Activated CD4-positive, alpha-beta memory T cell treated with anti-CD3 and anti-CD28 coated beads, Interleukin-2, amount 10 ng/mL, durations not matched to agents 7 days and 5 days (primary cell): ENCODE measurements around the gene THBD. TPM values are rescaled to one million over a fixed set of nuclear protein-coding genes. Genes with fewer than 3 reads are reported as not detected.
A peak's percentile ranks its signal among the peaks of the same experiment; 100 is the strongest.

Experiments
- CTCF ChIA-PET: fragments of 350-600 bp; sonication (Branson Sonifier 250); formaldehyde crosslinking; loops from one replicate; lab custom pipeline; 2021; ENCODE audit warnings: antibody characterized with exemption, inconsistent platforms; lab: Charles Lee
- POLR2A ChIA-PET: fragments of 350-600 bp; sonication (Branson Sonifier 250); formaldehyde crosslinking; loops from one replicate; lab custom pipeline; 2021; ENCODE audit warnings: antibody characterized with exemption; lab: Charles Lee
- DNase-seq: peaks from one replicate; pipeline ENCODE4 v3.0.0-alpha.2; 2020
- H3K27ac Mint-ChIP-seq: one replicate; pipeline ENCODE4 v1.8.0; 2021; ENCODE audit warnings: mild to moderate bottlenecking, mixed read lengths
- H3K27me3 Mint-ChIP-seq: one replicate; pipeline ENCODE4 v1.8.0; 2021; ENCODE audit warnings: mixed read lengths
- H3K36me3 Mint-ChIP-seq: one replicate; pipeline ENCODE4 v1.8.0; 2021; ENCODE audit warnings: low read depth, mixed read lengths
- H3K4me1 Mint-ChIP-seq: one replicate; pipeline ENCODE4 v1.8.0; 2021; ENCODE audit warnings: mixed read lengths
- H3K4me3 Mint-ChIP-seq: one replicate; pipeline ENCODE4 v1.8.0; 2021; ENCODE audit warnings: mild to moderate bottlenecking, mixed read lengths
- H3K9me3 Mint-ChIP-seq: one replicate; pipeline ENCODE4 v1.8.0; 2021; ENCODE audit warnings: mixed read lengths
- total RNA-seq, 2 experiments: library from RNA; stranded (reverse); gene quantifications; one replicate each; pipeline ENCODE4 v1.2.3, GENCODE V29; 2021

The THBD gene
- total RNA-seq = not detected

- Mint-ChIP-seq H3K36me3 (no peaks in the 10 kb centered on the region), H3K27me3 (peaks cover 67% of the 10 kb centered on the region), H3K4me1 (peaks cover 9% of the 10 kb centered on the region), H3K4me3 (peak within 1 kb of the TSS; percentile 17), H3K27ac (no peak within 1 kb of the TSS), H3K9me3 (no peaks in the 10 kb centered on the region)
- ChIA-PET POLR2A (no interaction called here), CTCF (interaction anchor here (2.0 to 2.4 kb wide), 2 partner anchors 152 to 186 kb away, joined by 7 to 13 read pairs; no protein-coding TSS in a partner anchor)
- DNase-seq = peak; percentile 20
These were observed at the start of gene THBD for GRCh38 chr20:23049201-23050075. Gene THBD (minus strand): TSS chr20:23049672. CDS start chr20:23049504, 168 bp downstream.

GRCh38 chr20:23097636-23098580 lies 48.4 kb upstream of the THBD start:
- no peak for DNase-seq
- peaks cover 6% of the 10 kb centered on the region for H3K27me3 Mint-ChIP-seq
- no peak overlapping the region for H3K27ac Mint-ChIP-seq
- ChIA-PET CTCF (no interaction called here), POLR2A (no interaction called here)
- H3K36me3 Mint-ChIP-seq = no peaks in the 10 kb centered on the region
- H3K4me3 Mint-ChIP-seq = no peak overlapping the region
- H3K4me1 Mint-ChIP-seq = peaks cover 5% of the 10 kb centered on the region
- H3K9me3 Mint-ChIP-seq = no peaks in the 10 kb centered on the region

GRCh38 chr20:23096986-23097520 lies 47.6 kb upstream of the THBD start:
- no peak overlapping the region for H3K4me3 Mint-ChIP-seq
- no peak for DNase-seq
- no peaks in the 10 kb centered on the region for H3K9me3 Mint-ChIP-seq
- H3K27me3 Mint-ChIP-seq = peaks cover 8% of the 10 kb centered on the region
- POLR2A ChIA-PET = no interaction called here
- no peak overlapping the region for H3K27ac Mint-ChIP-seq
- peaks cover 5% of the 10 kb centered on the region for H3K4me1 Mint-ChIP-seq
- H3K36me3 Mint-ChIP-seq = no peaks in the 10 kb centered on the region
- CTCF ChIA-PET = no interaction called here

- Mint-ChIP-seq H3K4me1 (peaks cover 5% of the 10 kb centered on the region), H3K9me3 (no peaks in the 10 kb centered on the region), H3K27me3 (peaks cover 10% of the 10 kb centered on the region), H3K4me3 (no peak overlapping the region), H3K36me3 (no peaks in the 10 kb centered on the region), H3K27ac (no peak overlapping the region)
- ChIA-PET POLR2A (interaction anchor here (0.6 to 1.3 kb wide), 2 partner anchors 10 to 1065 kb away, joined by 4 read pairs; partner anchors contain the start of gene CD93), CTCF (interaction anchor here (1.0 kb wide), 1 partner anchor 11 kb away, joined by 3 read pairs; no protein-coding TSS in a partner anchor)
- DNase-seq = no peak
These were observed 46.6 kb upstream of the THBD start for GRCh38 chr20:23096097-23096496.

- no peak for DNase-seq
- ChIA-PET POLR2A (interaction anchor here (0.6 to 1.3 kb wide), 2 partner anchors 9 to 1064 kb away, joined by 4 read pairs; partner anchors contain the start of gene CD93), CTCF (interaction anchor here (1.0 kb wide), 1 partner anchor 12 kb away, joined by 3 read pairs; no protein-coding TSS in a partner anchor)
- peaks cover 5% of the 10 kb centered on the region for H3K4me1 Mint-ChIP-seq
- no peaks in the 10 kb centered on the region for H3K9me3 Mint-ChIP-seq
- peaks cover 10% of the 10 kb centered on the region for H3K27me3 Mint-ChIP-seq
- H3K36me3 Mint-ChIP-seq = no peaks in the 10 kb centered on the region
- H3K27ac Mint-ChIP-seq = no peak overlapping the region
- no peak overlapping the region for H3K4me3 Mint-ChIP-seq
These were observed 46.0 kb upstream of the THBD start for GRCh38 chr20:23095499-23095898.

GRCh38 chr20:23094927-23095326 lies 45.5 kb upstream of the THBD start:
- Mint-ChIP-seq H3K36me3 (no peaks in the 10 kb centered on the region), H3K4me1 (peaks cover 5% of the 10 kb centered on the region), H3K9me3 (no peaks in the 10 kb centered on the region), H3K27me3 (peaks cover 12% of the 10 kb centered on the region), H3K27ac (no peak overlapping the region), H3K4me3 (no peak overlapping the region)
- DNase-seq = no peak
- ChIA-PET POLR2A (no interaction called here), CTCF (no interaction called here)

GRCh38 chr20:23094213-23094896 lies 44.9 kb upstream of the THBD start:
- no peak overlapping the region for H3K27ac Mint-ChIP-seq
- H3K4me3 Mint-ChIP-seq = no peak overlapping the region
- peaks cover 5% of the 10 kb centered on the region for H3K4me1 Mint-ChIP-seq
- ChIA-PET POLR2A (no interaction called here), CTCF (no interaction called here)
- DNase-seq = no peak
- H3K36me3 Mint-ChIP-seq = no peaks in the 10 kb centered on the region
- H3K9me3 Mint-ChIP-seq = no peaks in the 10 kb centered on the region
- H3K27me3 Mint-ChIP-seq = peaks cover 10% of the 10 kb centered on the region

GRCh38 chr20:23093613-23094012 lies 44.1 kb upstream of the THBD start:
- ChIA-PET POLR2A (no interaction called here), CTCF (no interaction called here)
- no peaks in the 10 kb centered on the region for H3K36me3 Mint-ChIP-seq
- H3K9me3 Mint-ChIP-seq = no peaks in the 10 kb centered on the region
- H3K27ac Mint-ChIP-seq = no peak overlapping the region
- H3K27me3 Mint-ChIP-seq = peaks cover 10% of the 10 kb centered on the region
- peaks cover 5% of the 10 kb centered on the region for H3K4me1 Mint-ChIP-seq
- no peak for DNase-seq
- H3K4me3 Mint-ChIP-seq = no peak overlapping the region

GRCh38 chr20:23092861-23093495 lies 43.5 kb upstream of the THBD start:
- ChIA-PET POLR2A (no interaction called here), CTCF (no interaction called here)
- peaks cover 5% of the 10 kb centered on the region for H3K4me1 Mint-ChIP-seq
- no peaks in the 10 kb centered on the region for H3K36me3 Mint-ChIP-seq
- no peak for DNase-seq
- no peaks in the 10 kb centered on the region for H3K9me3 Mint-ChIP-seq
- no peak overlapping the region for H3K27ac Mint-ChIP-seq
- peaks cover 10% of the 10 kb centered on the region for H3K27me3 Mint-ChIP-seq
- no peak overlapping the region for H3K4me3 Mint-ChIP-seq

- no peak for DNase-seq
- peaks cover 7% of the 10 kb centered on the region for H3K4me1 Mint-ChIP-seq
- H3K4me3 Mint-ChIP-seq = no peak overlapping the region
- H3K36me3 Mint-ChIP-seq = no peaks in the 10 kb centered on the region
- ChIA-PET CTCF (no interaction called here), POLR2A (no interaction called here)
- H3K9me3 Mint-ChIP-seq = no peaks in the 10 kb centered on the region
- H3K27me3 Mint-ChIP-seq = peaks cover 10% of the 10 kb centered on the region
- no peak overlapping the region for H3K27ac Mint-ChIP-seq
These were observed 42.9 kb upstream of the THBD start for GRCh38 chr20:23092384-23092756.

GRCh38 chr20:23091721-23092383 lies 42.4 kb upstream of the THBD start:
- POLR2A ChIA-PET = no interaction called here
- H3K9me3 Mint-ChIP-seq = no peaks in the 10 kb centered on the region

More at GRCh38 chr20:23091721-23092383, 42.4 kb upstream of the THBD start:
- Mint-ChIP-seq H3K4me3 (no peak overlapping the region), H3K27ac (no peak overlapping the region), H3K36me3 (no peaks in the 10 kb centered on the region), H3K27me3 (peaks cover 10% of the 10 kb centered on the region), H3K4me1 (peaks cover 13% of the 10 kb centered on the region)
- no peak for DNase-seq
- CTCF ChIA-PET = no interaction called here
